CD14-positive monocyte (primary cell): ENCODE measurements around the gene CARD11. TPM values are rescaled to one million over a fixed set of nuclear protein-coding genes. Genes with fewer than 3 reads are reported as not detected.
A peak's percentile ranks its signal among the peaks of the same experiment; 100 is the strongest.

ENCODE experiments used
- DNase-seq, 3 donors: peaks; one replicate each; pipeline ENCODE4 v3.0.0-alpha.2; 2011 to 2022
- H2AFZ ChIP-seq: 2 replicates; pipeline ENCODE4 v1.6.0; 2012; ENCODE audit warnings: mild to moderate bottlenecking, low read depth, low read length, inconsistent platforms; ENCODE audit not compliant: insufficient read depth, poor library complexity, severe bottlenecking
- H3K27ac ChIP-seq, 2 donors: 1 replicate in 1 of 2; 2 replicates in 1 of 2; pipeline ENCODE4 v1.5.1; 2012 to 2013; ENCODE audit warnings: low read length in 2 of 2, control low read depth in 1 of 2, inconsistent platforms in 1 of 2, low read depth in 1 of 2, mild to moderate bottlenecking in 1 of 2
- H3K27me3 ChIP-seq, 2 donors: one replicate each; pipeline versions ENCODE4 v1.6.0 to v1.6.1; 2011 to 2013; ENCODE audit warnings: low read length in 2 of 2; ENCODE audit not compliant: control insufficient read depth in 2 of 2, insufficient read depth in 2 of 2
- H3K36me3 ChIP-seq, 2 donors: replicated peaks in 1 of 2; 1 replicate in 1 of 2; 2 replicates in 1 of 2; pipeline versions ENCODE4 v1.5.1 to v1.6.1; 2012 to 2013; ENCODE audit warnings: low read length in 2 of 2, control low read depth in 1 of 2, inconsistent platforms in 1 of 2, mild to moderate bottlenecking in 1 of 2; ENCODE audit not compliant: insufficient read depth in 2 of 2, control insufficient read depth in 1 of 2
- H3K4me1 ChIP-seq, 2 donors: 1 replicate in 1 of 2; 2 replicates in 1 of 2; pipeline versions ENCODE4 v1.5.1 to v1.6.1; 2012 to 2013; ENCODE audit warnings: low read length in 2 of 2, control low read depth in 1 of 2, inconsistent platforms in 1 of 2, mild to moderate bottlenecking in 1 of 2, moderate library complexity in 1 of 2; ENCODE audit not compliant: insufficient read depth in 2 of 2, control insufficient read depth in 1 of 2
- H3K4me2 ChIP-seq: replicated peaks from 2 replicates; pipeline ENCODE3; 2012; ENCODE audit warnings: low read length, moderate library complexity, mild to moderate bottlenecking; ENCODE audit not compliant: poor library complexity, severe bottlenecking; ENCODE audit errors: extremely low read depth
- H3K4me3 ChIP-seq, 3 experiments: fragments of 200-600 bp in 1 of 3; sonication (generic) in 1 of 3; replicated peaks in 1 of 3; 1 replicate in 2 of 3; 2 replicates in 1 of 3; pipeline ENCODE4 v1.5.1; 2011 to 2013; ENCODE audit warnings: low read length in 3 of 3, mild to moderate bottlenecking in 3 of 3, control low read depth in 2 of 3, low read depth in 2 of 3, inconsistent platforms in 1 of 3, moderate library complexity in 1 of 3
- H3K79me2 ChIP-seq: 2 replicates; pipeline ENCODE4 v1.6.0; 2012; ENCODE audit warnings: mild to moderate bottlenecking, control low read depth, inconsistent platforms, low read length, moderate library complexity; ENCODE audit not compliant: insufficient read depth
- H3K9ac ChIP-seq: 2 replicates; pipeline ENCODE4 v1.6.0; 2017; ENCODE audit warnings: low read length, mild to moderate bottlenecking; ENCODE audit not compliant: insufficient read depth, poor library complexity, severe bottlenecking
- H3K9me3 ChIP-seq, 2 donors: replicated peaks in 1 of 2; 1 replicate in 1 of 2; 2 replicates in 1 of 2; pipeline versions ENCODE4 v1.5.1 to v1.6.1; 2012 to 2013; ENCODE audit warnings: low read length in 2 of 2, control low read depth in 1 of 2; ENCODE audit not compliant: control insufficient read depth in 1 of 2, insufficient read depth in 1 of 2
- H4K20me1 ChIP-seq: 2 replicates; pipeline ENCODE4 v1.6.0; 2012; ENCODE audit warnings: mild to moderate bottlenecking, low read length, control low read depth, moderate library complexity; ENCODE audit not compliant: insufficient read depth
- H3K27ac Mint-ChIP-seq, 7 donors: one replicate each; pipeline ENCODE4 v1.8.0; 2020; ENCODE audit warnings: mild to moderate bottlenecking in 7 of 7, mixed read lengths in 7 of 7, moderate library complexity in 6 of 7, inconsistent platforms in 2 of 7
- H3K27me3 Mint-ChIP-seq, 3 donors: one replicate each; pipeline ENCODE4 v1.8.0; 2021 to 2022; ENCODE audit warnings: low read depth in 3 of 3, mild to moderate bottlenecking in 3 of 3, mixed read lengths in 3 of 3, moderate library complexity in 3 of 3, inconsistent platforms in 1 of 3
- H3K36me3 Mint-ChIP-seq, 2 donors: one replicate each; pipeline ENCODE4 v1.8.0; 2020; ENCODE audit warnings: mixed read lengths in 2 of 2, inconsistent platforms in 1 of 2, mild to moderate bottlenecking in 1 of 2
- H3K4me1 Mint-ChIP-seq: one replicate; pipeline ENCODE4 v1.8.0; 2020; ENCODE audit warnings: mild to moderate bottlenecking, mixed read lengths
- H3K4me3 Mint-ChIP-seq, 2 donors: one replicate each; pipeline ENCODE4 v1.8.0; 2020; ENCODE audit warnings: mild to moderate bottlenecking in 2 of 2, mixed read lengths in 2 of 2, moderate library complexity in 1 of 2
- H3K9me3 Mint-ChIP-seq, 7 donors: one replicate each; pipeline ENCODE4 v1.8.0; 2020 to 2022; ENCODE audit warnings: mixed read lengths in 7 of 7, mild to moderate bottlenecking in 6 of 7, moderate library complexity in 6 of 7, inconsistent platforms in 2 of 7
- WGBS: methylation state at CpG from one replicate; pipeline ENCODE4 v1.1.5; 2013; ENCODE audit warnings: missing lambda C conversion rate; ENCODE audit not compliant: insufficient coverage; 5-methylcytosine and 5-hydroxymethylcytosine counted together
- intact Hi-C, 2 donors: fragments of 100-400 bp; cut with micrococcal nuclease; formaldehyde crosslinking; loops; one replicate each; pipeline versions ENCODE4 v1.15.0 to v1.15.1; 2023
- polyA plus RNA-seq, 3 donors: library from polyadenylated mRNA; depleted of rRNA in 1 of 3; unstranded in 2 of 3; stranded (reverse) in 1 of 3; fragments of 300-500 nt in 2 of 3; fragments of >200 nt in 1 of 3; fragmentation: Illumina TruSeq in 2 of 3; gene quantifications; 1 replicate in 2 of 3; 2 replicates in 1 of 3; pipeline ENCODE4 v1.2.3, GENCODE V29; 2012 to 2021
- TF ChIP-seq, protein P1 (sequence below): fragments of 200-600 bp; IDR thresholded peaks from one replicate; pipeline ENCODE4 v1.8.0; 2022; ENCODE audit warnings: antibody characterized with exemption, mild to moderate bottlenecking

CARD11 gene
- polyA plus RNA-seq, 3 donors = 0.04 to 0.17 TPM; not detected in 1

DNA sequence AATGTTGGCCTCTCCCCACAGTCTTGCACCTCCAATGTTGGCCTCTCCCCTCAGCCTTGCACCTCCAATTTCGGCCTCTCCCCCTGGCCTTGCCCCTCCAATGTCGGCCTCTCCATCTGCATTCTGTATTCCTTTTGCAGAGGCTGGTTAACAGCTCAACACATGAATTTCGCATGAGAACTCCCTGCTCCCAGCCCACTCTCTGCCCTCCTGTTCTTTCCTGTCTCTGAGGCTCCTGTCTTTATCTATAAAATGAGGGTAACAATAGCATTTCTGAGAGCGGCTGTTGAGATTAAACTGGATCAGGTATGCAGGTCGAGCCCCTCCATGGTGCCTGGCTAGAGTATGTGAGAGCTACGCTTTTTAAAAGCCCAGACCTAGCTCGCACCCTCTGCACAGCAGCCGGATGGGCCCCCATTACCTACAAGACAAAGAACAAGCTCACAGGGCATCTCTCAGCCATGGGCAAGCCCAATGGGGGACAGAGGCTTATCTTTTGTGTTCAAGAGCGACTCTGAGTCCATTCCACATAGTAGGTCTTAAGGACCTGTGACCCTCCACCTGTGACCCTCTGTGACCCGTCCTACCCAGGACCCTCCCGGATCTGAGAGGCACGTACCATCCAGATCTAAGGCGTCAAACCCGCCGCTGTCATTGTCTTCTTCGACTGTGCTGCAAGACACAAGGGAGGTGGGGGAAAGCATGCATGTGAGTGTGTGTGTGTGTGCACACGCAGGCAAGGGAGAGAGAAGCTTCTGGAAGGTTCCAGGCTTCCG is 117.4 kb downstream of the CARD11 start:
- H3K4me3 ChIP-seq = no peak overlapping the region
- TF ChIP-seq, protein P1, sequence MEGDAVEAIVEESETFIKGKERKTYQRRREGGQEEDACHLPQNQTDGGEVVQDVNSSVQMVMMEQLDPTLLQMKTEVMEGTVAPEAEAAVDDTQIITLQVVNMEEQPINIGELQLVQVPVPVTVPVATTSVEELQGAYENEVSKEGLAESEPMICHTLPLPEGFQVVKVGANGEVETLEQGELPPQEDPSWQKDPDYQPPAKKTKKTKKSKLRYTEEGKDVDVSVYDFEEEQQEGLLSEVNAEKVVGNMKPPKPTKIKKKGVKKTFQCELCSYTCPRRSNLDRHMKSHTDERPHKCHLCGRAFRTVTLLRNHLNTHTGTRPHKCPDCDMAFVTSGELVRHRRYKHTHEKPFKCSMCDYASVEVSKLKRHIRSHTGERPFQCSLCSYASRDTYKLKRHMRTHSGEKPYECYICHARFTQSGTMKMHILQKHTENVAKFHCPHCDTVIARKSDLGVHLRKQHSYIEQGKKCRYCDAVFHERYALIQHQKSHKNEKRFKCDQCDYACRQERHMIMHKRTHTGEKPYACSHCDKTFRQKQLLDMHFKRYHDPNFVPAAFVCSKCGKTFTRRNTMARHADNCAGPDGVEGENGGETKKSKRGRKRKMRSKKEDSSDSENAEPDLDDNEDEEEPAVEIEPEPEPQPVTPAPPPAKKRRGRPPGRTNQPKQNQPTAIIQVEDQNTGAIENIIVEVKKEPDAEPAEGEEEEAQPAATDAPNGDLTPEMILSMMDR = no peak
- WGBS = 92% methylated on average over 13 of the region's 18 CpGs
- H3K27me3 Mint-ChIP-seq = peaks cover 1 to 3% (median 1%) of the 10 kb centered on the region in 3 donors
- no peak overlapping the region for H3K4me2 ChIP-seq
- no peaks in the 10 kb centered on the region for H3K9me3 ChIP-seq
- intact Hi-C loops = no loop called here
- no peaks in the 10 kb centered on the region for H3K4me1 Mint-ChIP-seq
- no peak overlapping the region for H3K9ac ChIP-seq
- DNase-seq = no peak
- H3K27me3 ChIP-seq = no peaks in the 10 kb centered on the region
- H2AFZ ChIP-seq = no peak overlapping the region
- H3K36me3 ChIP-seq = no peaks in the 10 kb centered on the region
- no peaks in the 10 kb centered on the region for H3K79me2 ChIP-seq
- H3K27ac Mint-ChIP-seq = no peak overlapping the region
- peaks cover 0 to 3% (median 0%) of the 10 kb centered on the region in 7 donors for H3K9me3 Mint-ChIP-seq
- no peaks in the 10 kb centered on the region for H3K36me3 Mint-ChIP-seq
- H4K20me1 ChIP-seq = no peaks in the 10 kb centered on the region
- H3K27ac ChIP-seq = no peak overlapping the region
- H3K4me3 Mint-ChIP-seq = no peak overlapping the region
- H3K4me1 ChIP-seq = no peaks in the 10 kb centered on the region

DNA sequence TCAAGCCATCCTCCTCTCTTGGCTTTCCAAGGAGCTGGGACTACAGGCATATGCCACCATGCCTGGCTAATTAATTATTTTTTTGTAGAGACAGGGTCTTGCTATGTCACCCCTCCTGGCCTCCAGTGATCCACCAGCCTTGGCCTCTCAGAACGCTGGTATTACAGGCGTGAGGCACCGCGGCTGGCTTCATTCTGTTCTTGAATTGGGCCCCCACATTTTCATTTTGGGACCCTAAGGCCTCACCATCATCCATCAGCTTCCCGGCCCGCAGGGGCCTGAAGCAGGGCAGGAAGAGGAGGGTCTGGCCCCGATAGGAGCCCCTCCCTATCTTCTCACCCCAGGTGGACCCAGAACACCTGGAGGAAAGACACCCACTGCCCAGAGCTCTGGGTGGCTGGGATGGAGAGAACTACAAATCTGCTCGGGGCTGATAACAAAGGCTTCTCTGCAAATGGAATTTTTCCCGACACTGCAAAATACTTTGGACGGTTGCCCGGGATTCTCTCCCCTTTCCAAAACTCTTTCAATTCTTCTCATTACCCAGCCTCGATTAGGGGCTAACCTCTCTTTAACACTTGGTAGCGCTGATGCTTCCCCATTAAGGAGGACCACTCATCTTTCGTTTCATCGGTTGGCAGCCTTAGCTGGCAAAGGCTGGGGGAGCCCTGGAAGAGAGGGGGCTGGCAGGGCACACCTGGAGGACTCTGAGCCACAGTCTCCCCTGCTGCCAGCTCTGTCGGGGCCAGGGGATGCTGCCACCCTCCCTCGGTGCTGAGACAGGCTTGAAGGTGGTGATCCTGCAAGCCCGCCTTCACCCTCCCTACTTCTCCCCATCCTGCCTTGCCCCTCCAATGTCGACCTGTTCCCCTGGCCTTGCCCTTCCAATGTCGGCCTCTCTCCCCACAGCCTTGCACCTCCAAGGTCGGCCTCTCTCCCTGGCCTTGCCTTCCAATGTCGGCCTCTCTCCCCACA is 118.5 kb downstream of the CARD11 start:
- Histone ChIP-seq H3K9ac (no peak overlapping the region), H3K9me3 (no peaks in the 10 kb centered on the region), H3K79me2 (no peaks in the 10 kb centered on the region), H3K27me3 (no peaks in the 10 kb centered on the region), H4K20me1 (no peaks in the 10 kb centered on the region), H2AFZ (no peak overlapping the region), H3K4me1 (no peaks in the 10 kb centered on the region), H3K4me3 (no peak overlapping the region), H3K4me2 (no peak overlapping the region), H3K27ac (no peak overlapping the region), H3K36me3 (no peaks in the 10 kb centered on the region)
- no peaks in the 10 kb centered on the region for H3K36me3 Mint-ChIP-seq
- H3K4me1 Mint-ChIP-seq = no peaks in the 10 kb centered on the region
- no peaks in the 10 kb centered on the region for H3K9me3 Mint-ChIP-seq
- H3K27me3 Mint-ChIP-seq = peaks cover 1 to 3% (median 1%) of the 10 kb centered on the region in 3 donors
- DNase-seq = no peak
- intact Hi-C loops = no loop called here
- 88% methylated on average over 12 of the region's 22 CpGs for WGBS
- no peak overlapping the region for H3K4me3 Mint-ChIP-seq
- H3K27ac Mint-ChIP-seq = peak overlapping the region in 1 of 7 donors; percentile 24
- TF ChIP-seq, protein P1 = no peak
